HG02763 (cell line): ENCODE data around the gene COPZ1.

ENCODE experiments used
- ATAC-seq: cut with Tn5 transposase; IDR thresholded peaks from one replicate; pipeline ENCODE4 v1.9.1; 2021; ENCODE audit warnings: mild to moderate bottlenecking, moderate library complexity; ENCODE audit not compliant: unreplicated experiment

The COPZ1 gene

DNA sequence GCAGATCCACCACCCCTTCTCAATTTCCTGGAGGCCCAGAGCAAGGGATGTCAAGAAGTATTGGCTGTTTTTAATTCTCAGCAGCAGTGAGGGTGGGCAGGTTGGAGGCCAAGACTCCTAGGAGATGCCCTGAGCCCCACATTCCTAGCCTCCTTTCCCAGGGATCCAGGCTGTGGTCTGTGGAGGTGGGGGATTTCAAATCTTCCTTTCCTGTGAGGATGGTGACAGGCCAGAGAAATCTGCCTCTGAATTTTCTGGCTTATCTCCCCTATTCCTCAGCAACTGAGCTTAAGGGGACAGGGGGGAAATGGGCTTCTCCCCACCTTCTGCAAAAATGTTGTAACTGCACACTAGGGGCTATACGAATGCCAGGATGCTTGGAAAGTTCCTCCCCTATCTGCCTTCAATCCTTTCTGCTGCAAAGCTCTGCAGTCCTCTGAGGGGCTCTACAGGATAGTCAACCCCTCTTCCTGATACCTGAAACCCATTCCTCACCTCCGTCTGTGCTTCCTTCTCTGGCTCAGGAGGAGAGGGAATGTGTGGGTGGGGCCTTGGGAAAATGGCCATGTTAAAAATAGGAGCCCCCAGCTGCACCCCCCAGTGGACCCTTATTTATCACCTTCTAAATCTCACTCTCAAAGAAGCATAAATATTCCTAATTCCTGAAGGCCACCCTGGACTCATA lies 32.7 kb downstream of the COPZ1 start:
- ATAC-seq = no peak

DNA sequence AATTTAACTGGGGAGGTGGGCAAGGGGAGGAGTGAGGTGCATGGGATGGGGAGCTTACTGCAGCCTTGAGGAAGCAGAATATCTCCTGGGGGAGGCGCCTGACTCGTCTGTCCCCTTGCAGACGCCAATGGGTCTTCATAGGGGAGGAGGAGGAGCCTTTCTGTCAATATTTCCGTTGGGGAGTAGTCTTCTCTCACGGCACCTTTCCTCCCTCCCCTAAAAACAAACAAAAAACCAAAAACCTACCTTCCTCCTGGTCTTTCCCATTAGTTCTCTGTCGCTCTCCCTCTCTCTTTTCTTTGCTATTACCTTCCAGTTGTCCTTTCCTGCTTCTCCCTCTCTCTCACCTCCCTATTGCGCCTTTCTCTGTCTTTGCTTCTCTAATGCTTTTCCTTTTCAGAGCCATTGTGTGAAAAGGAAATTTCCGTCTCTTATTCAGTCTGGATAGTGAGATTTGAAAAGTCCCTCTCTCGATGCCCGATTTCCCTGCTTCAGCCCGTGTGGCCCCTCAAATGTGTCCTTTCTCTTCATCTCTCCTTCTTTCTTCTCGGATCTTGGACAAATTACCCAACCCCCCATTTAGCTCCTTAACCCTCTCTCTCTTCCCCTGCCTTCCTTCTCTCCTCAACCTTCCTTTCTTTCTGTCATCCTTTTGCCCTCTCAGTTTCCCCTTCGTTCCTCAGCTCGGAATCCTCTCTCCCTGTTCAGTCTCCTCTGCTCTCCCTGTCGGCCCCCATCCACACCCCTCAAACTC lies 33.4 kb downstream of the COPZ1 start:
- ATAC-seq = no peak

DNA sequence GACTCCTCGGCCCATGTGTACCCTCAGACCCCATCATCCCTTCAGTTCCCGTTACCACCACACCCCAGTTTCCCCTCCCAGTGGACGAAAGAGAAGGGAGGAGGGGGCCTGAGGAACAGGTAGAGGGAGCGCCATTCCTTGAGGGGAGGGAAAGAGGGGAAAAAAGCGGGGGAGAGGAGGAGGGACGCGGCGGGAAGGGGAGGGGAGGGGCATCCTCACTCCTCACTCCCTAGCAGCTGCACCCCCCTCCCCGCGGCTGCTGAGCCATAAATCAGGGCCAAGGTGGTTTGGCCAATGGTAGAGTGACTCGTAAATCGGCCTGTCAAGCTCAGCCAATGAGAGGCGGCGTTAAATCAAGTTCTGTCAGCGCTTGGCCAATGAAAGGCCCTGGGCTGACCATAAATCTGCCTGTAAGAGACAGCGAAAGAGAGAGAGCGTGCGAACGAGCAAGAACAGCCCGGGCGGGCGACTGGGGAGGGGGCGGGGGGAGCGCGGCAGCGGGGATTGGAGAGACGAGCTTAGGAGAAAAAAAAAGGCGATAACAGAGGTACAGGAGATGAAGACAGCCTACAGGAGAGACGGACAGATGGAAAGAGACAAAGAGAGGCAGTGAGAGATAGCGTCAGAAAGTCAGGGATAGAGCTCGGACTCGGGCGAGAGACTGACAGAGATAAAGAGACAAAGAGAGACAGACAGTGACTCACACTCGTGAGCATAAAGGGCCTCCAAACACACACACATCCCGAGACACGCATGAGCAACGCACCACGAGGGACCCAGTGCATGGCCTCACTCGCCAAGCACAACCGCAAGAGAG lies 34.2 kb downstream of the COPZ1 start:
- ATAC-seq = peak; percentile 98

DNA sequence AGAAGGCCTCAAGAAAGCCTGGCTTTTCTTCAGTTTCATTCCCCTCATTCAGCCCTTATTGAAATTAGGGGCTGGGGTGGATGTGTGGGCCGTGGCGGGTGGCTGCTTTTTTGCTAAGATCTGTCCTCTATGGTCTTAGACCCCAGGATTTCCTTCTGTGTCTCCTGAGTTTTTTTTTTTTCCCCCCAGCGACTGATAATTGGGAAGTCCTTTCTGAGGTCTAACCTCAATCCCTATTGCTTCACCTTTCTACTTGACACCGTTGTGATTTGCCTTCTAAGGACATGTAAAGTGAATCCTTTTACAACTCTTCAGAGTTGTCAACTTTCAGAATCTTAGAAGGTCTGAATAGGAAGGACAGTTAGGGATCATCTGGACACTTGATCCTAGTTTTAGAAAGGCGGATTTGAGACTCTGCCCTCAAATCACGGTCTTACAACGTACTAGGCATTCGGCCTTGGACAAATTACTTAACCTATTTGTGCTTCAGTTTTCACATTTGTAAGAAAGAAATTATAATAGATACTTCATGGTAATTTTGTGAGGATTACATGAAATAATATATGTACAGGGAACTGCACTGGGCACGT lies 34.9 kb downstream of the COPZ1 start:
- ATAC-seq = no peak

DNA sequence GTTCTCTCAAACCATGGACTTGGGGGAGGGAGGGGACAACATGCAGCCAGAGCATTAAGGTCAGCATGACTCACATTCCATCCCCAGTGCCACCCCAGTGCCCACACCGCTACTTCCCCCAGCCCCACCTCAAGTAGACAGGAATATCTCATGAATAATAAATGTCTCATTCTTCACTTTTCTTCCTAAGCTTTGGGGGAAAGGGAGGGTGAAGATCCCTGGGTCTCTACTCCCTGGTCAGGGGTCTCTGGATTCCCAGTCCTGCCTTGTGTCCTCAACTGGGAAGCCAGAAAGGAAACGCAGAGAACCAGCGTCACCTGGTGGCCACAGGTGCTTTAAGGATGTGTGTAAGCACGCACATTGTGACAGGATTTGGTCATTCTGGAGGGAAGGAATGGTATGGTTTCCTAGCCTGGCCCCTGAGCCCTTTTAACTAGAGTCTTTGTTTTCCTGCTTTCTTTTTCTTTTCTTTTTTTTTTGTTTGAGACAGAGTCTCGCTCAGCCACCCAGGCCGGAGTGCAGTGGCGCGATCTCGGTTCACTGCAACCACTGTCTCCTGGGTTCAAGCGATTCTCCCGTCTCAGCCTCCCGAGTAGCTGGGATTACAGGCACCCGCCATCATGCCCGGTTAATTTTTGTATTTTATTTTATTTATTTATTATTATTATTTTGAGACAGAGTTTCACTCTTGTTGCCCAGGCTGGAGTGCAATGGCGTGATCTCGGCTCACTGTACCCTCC lies 36.0 kb downstream of the COPZ1 start:
- ATAC-seq = no peak

DNA sequence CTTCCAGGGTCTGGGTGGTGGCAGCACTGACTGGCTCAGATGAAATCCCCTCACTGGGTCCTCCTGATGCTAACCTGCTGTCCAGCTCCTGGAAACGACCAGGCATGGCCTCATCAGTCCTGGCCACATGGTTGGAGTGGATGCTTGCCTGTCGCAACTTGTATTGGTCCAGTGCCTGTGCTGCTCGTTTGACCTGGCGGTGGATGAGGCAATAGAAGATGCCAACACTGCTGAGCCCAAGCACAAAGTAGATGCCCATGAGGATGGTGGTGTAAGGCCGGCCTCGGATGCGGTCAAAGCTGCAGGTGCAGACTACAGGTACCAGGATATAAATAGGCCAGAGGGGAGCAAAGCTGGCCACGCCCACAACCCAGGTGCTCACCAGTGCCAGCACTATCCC lies 38.1 kb downstream of the COPZ1 start:
- no peak for ATAC-seq

DNA sequence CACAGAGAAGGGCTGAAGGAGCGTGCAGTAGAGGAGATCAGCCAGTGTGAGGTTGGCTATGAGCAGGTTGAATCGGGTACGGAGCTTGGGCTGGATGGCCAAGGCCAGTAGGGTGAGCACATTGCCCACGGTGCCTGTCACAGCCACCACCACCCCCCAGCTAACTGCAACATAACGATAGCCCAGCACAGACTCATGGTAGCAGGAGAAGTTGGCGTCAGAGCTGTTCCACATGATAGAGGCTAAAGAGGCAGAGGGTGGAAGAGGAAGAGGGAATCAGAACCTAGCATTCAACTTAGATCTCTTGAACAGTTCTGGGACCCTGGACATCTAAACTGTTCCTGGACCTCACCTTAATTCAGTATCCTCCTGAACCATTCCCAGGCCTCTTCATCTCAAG lies 38.7 kb downstream of the COPZ1 start:
- no peak for ATAC-seq

DNA sequence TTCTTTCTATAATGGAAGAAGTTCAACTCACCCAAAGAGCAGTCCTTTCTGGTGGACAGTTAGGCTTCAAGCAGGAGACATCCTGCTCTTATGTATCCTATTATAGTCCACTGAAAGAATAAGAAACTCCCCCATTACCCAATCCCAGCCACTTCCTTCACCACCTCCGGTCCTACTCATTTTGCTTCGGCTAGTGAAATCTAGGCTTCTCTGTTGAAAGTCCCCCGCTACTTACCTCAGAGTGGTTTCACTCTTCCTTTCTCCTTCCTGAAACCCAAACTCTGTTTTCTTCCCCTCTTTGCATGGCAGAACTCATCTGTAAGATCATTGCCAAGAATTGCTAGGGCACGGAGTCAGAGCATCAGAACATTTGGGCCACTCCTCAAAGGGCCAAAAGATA lies 39.5 kb downstream of the COPZ1 start, which contains the start of gene GPR84:
GPR84 (minus strand) TSS at position 74 of the 400 bp plus-strand sequence. CDS start 635 bp downstream, outside the sequence.
- ATAC-seq = no peak

DNA sequence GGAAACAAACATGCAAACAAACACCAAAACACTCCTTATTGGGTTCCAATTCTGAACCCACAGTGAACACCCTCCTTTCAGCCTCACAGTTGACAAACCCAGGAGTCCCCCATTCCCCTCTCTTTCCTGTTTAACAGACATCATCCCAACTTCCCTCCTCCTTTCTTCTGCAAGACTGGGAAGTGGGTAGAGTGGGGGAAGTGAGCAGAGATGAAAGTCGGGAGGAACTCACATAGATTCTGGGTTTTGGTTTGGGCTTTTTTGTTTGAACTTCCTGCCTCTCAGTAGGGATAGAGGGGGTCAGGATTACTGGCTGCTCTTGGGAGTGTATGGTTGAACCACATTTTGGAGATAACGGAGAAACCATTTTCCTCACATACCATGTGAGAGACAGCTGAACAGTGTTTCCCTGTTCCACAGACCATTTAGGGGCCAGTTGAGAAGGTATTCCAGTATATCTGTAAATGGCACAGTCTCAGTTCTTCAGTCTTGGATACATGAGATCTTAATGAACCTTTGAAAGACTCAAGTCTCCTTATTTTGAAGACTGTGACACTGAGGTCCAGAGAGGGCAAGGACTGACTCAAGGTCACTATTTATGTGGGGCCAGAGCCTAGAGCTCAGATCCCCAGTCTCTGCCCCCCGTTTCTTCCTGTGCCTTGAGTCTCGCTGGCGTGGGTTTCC lies 43.2 kb downstream of the COPZ1 start:
- no peak for ATAC-seq

DNA sequence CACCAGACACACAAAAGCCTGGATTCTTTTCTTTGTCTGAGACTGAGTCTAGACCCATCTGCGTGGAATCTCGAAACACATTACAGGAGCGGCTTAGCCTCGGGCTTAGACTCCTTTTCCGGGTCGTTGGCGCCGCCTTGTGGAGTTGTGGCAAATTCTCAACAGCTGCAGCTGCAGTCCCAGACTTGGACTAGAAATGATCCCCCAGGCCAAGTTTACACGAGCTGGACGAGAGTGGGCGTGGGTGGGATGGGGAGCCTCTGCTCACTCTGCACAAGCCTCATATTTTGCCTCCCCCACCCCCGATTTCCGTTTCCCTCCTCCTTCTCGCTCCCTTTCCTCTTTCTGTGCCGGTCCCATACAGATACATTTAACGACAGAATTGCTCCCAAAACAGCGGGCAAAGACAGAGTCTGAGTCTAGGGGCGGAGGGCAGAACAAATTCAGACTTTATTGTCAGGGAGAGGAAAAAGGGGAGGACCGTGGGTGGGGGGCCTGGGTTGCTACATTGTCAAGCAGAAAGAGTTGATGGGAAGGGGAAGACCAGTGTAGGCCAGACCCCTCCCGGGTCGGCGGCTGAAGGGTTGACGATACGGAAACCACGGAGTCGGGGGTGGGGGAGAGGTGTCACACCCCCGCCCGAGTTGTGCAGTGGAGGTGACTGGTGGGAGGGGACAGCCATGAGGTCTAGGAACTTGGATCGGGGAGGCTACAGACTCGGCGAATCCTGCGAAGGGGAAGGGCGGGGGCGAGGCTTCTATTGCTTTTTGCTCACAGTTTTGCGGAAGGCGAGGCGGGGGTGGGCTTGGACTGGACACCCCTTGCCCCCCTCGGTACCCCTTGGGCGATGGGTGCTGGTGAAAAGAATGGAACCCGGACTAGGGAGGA lies 44.0 kb downstream of the COPZ1 start:
- ATAC-seq = peak; percentile 70

DNA sequence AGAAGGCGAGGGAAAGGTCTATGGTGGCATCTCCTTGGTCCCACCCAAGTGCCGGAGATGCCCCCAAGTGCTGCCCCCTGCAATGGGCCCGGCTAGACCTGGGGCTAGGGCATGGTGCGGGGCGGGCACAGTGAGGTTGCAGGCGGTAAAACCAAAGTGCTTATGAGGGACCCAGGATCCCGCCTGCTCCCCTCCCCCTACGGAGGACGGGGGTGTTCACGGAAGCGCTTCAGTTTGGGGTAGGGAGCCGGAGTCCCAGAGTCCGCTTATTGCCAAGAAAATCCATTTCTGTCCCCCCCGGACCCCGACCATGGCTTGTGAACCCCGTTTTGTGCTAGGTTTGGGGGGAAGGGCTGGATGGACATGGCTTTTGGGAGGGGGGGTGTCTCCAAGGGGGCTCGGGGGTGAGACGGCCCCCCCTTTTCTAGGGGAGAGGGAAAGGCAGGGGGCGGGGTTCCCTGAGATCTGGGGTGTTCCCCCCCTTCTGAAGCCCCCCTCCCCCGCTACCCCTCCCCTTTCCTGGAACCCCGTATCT lies 44.7 kb downstream of the COPZ1 start:
- no peak for ATAC-seq

DNA sequence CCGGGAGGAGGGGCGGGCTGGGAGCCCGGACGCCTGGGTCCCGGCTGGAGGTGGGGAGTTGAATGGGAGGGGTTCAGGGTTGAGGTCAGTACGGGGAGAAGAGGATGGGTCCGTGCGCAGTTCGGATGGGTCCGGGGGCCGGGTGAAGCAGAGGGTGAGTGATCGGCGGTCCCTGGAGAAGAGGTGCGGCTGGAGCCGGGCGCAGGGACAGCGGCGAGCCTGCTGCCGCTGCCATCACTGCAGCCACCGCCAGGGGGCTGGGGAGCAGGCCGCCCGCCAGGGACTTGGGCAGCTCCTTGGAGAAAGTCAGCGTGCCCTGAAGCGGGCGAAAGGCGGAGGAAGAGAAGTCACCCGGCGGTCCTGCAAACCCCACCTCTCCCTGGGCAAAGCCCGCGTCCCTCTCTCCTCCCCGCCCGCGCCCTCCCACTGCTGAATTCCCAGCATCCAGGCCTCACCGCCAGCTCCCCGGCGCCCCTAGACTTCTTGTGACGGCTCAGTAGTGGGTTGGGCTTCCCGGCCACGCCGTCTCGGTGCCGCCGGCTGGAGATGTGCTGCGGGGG lies 45.3 kb downstream of the COPZ1 start:
- ATAC-seq = no peak

DNA sequence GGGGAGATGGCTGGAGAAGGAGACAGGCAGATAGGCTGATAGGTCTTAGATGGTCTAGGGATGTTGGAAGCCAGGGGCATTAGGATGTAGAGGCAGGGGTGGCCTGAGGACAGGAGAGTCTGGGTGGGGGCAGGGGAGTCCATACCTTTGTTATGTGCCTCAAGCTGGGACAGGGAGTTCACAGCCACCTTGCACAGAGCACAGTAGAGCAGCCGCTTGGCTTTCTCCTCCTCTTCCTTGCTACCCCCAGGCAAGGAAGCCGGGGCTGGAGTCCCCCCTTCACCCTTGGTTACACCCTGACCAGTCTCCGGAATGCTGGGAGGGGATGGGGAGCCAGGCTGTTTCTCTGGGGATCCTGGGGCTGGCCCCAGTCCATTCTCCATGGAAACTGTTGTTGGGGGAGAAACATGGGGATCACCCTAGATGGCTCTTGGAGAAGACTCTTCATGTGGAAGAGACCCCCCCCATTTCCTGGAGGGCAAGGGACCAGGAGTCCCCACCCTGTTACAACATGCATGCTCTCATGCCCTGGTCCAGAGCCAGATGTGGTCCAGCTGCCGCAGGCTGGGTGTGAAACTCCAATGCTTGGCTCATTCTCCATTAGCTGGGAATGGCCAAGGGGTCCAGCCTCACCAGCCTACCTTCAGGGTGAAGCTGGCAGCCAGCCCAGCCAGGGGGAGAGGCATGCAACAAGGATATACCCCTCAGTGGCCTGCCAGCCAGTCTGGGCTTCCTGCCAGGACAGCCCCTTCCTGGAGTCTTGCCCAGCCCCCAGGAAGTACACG lies 46.6 kb downstream of the COPZ1 start:
- no peak for ATAC-seq

DNA sequence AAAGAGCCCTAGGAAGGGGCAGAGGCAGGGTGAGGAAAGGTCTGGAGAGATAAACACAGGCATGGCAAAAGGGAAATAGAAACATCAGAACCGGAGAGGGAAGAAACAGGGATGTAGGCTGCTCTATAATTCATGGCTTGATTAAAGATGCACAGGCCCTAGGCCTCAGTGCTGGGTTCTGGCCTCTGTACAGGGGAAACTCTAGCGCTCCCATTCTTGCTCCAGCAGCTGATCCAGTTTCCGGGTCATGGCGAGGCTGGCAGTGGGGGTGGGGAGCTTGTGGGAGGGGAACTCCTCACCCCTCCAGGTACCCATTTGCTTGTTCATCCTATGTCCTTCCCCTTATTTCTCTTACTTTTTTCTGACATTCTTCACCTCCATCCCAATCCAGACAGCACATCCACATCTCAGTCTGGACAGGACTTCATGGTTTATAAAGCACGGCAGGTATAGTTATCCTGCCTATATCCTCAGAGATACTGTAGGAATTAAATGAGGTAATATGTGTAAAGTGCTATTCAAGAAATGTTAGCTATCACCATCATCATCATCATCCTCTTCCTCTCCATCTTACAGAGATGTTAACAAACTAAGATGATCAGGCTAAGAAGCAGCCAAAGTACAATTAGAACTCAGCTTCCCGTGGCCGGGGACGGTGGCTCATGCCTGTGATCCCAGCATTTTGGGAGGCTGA lies 47.3 kb downstream of the COPZ1 start:
- ATAC-seq = no peak

DNA sequence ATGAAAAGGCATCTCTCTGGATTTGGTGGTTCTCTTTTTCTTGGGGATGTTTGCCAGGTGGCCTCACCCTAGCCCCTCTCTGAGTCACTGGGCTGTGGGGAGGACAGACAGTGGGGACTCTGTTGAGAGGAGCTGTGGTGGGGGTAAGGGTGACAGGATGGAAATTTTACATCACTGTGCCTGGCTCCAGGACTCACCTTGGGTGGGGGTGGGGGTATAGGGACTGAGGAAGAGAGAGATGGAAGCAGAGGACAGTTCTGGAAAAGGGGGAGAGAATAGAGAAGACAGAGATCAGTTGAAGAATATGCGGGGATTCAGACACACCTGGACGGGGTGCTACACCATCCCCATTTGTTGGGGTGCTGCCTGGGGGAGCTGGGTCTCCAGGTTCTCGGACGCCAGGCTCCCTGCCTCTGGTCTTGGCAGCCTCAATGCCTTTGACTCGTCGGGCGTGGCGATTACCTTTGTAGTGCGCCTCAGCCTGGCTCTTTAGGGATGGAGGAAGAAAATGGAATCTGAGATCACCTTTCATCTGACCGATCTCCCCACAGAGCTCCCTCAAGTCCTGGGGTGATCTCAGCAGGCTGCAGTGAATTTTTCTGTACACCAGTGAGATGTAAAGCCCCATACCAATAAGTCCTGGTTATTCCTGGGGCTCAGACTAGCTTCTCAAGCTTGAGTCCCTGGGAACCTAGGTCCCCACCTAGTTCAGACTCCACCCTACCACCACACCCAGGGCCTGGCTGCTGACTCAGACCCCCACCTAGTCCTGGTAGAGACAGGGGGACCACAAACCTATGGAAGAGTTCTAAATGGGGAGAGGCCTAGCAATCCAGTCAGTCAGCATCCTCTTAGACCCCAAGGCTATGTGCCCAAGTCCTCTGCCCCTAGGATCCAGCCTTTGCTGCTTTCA lies 49.0 kb downstream of the COPZ1 start:
- no peak for ATAC-seq
